ENCODE data around the gene SAXO1.
"Not testable (repeated sequence)": the region's sequence is repeated elsewhere in the genome, so short reads cannot be mapped to it uniquely, and the experiment has no call there.

SAXO1 gene

DNA sequence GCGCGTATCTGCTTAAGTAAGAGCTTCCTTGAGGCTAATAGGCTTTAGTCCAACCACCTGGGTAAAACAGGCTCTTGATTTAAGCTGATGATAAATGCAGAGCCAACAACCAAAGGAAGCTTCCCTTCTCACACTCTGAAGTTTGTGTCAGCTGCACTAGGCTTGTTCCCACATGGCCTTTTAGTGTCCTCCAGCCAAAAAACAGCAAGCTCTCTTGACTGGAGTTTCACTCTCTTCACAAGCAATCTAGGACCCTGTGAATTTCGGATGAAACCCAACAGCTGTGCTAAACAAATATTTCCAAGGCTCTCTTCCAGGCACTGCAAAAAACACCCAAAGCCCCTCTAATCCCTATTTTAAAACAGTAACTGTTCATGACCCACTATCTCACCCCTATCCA lies 63.9 kb downstream of the SAXO1 start:
- DNase-seq = no peak

DNA sequence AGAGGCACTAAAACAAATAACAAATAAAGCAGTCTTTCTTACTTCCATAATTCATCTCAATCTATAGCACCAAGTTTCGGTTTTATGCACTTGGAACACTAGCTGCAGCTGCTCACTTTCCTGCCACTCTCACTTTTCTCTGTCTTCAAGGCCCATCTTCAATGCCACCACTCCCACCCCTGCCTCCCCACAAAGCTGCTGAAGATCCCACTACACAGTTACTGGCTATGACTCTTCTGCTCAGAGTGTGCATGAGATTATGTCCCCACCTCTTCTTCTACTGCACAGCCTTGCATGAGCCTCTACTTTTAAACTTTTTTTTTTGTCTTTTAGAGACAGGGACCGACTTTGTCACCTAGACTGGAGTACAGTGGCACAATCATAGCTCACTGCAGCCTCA lies 77.4 kb downstream of the SAXO1 start:
- no peak for DNase-seq

DNA sequence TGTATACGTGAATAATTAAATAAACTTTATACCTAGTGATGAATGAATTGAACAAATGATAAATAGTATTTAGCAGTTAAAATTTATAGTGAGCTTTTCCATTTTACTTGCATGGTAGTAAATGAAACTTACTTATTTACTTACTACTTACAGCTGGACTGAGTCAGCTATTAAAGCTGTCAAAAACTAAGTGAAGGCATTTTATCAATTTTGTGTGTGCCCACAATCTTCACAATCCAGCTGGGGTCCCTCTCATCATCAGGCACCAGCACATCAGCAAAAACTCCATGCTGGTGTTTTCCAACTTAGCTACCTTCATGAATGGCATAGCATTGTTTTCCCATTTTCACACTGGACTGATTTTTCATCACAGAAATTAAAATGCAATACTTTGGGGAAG lies 81.1 kb downstream of the SAXO1 start:
- no peak for DNase-seq

DNA sequence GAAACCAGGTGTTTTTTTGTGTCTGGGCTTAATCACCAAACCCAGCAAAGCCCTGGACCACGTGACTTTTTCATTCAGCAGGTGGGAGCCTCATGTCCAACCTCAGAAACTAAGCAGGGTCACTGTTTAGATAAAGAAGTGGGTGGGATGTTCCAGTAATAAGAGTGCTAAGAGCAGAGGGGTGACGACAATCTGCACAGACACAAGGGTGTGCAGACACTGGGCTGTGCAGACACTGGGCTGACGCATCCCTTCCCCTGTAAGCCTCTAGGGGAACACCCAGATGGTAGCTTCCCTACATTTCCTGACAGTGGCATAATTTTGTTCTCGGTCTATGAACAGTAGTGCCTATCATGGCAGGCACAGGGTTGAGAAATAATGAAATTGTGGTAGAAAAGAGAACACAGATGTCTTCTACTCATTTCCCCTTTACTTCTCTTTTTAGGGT lies 85.1 kb downstream of the SAXO1 start:
- no peak for DNase-seq

DNA sequence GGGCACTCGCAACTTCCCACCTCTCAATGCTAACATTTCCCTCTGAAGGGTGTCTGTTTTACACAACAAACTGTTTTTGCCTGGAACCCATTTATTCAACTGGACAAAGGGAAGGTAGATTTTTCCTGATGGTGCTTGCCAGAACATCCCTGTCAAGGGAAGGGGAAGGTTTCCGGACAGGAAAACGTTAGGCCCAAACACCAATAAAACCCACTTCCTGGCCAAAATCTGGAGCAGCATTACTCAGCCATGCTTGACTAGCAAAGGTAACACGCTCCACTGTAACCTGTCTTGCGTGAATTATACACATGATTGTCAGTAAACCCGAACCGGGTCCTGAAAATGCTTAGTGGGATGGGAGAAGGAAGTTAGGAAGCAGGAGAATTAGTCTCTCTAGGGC lies 90.2 kb downstream of the SAXO1 start:
- no peak for DNase-seq

DNA sequence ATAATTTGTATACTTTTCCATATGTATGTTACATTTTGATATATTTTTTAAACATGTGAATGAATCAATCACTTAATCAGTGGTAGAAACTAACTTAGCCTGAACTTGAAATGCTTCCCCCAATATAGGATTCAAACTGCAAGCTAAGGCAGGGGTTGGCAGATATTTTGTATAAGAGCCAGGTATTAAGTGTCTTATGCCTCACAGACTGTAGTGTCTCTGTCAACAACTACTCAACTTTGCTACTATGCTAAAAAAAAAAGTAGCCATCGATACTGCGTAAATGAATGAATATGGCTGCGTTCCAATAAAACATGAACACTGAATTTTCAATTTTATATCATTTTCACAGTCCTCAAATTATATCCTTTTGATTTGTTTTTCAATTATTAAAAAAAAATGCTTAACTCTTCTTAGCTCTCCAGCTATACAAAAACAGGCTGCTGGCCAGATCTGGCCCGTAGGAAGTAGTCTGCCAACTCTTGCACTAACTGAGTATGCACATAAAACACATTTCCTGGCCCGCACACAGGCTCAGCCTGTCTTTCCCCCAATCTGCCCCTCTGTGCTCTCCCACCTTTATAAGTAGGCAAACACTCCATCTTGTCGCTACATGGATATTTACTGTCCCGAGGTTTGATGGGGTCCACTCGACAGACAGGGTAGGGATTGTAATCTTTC lies 91.8 kb downstream of the SAXO1 start:
- DNase-seq = no peak

DNA sequence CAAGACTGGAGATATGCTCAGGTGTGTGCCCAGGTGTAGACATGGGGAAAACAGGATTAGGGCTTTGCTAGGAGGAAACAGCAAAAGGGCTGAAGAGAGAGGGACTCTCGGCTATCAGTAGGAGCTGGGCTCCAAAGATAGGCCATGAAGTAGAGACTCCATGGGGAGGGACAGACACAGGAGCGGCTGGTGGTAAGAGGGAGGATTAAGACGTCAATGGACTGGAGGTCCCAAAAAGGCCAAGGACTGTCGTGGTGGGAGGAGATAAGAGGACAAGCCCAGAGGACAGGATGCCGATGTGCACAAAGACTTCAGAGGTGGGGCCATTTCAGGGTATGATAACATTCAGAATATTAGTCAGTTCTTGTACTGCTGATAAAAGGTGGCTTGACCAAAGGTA lies 93.1 kb downstream of the SAXO1 start:
- DNase-seq = no peak

DNA sequence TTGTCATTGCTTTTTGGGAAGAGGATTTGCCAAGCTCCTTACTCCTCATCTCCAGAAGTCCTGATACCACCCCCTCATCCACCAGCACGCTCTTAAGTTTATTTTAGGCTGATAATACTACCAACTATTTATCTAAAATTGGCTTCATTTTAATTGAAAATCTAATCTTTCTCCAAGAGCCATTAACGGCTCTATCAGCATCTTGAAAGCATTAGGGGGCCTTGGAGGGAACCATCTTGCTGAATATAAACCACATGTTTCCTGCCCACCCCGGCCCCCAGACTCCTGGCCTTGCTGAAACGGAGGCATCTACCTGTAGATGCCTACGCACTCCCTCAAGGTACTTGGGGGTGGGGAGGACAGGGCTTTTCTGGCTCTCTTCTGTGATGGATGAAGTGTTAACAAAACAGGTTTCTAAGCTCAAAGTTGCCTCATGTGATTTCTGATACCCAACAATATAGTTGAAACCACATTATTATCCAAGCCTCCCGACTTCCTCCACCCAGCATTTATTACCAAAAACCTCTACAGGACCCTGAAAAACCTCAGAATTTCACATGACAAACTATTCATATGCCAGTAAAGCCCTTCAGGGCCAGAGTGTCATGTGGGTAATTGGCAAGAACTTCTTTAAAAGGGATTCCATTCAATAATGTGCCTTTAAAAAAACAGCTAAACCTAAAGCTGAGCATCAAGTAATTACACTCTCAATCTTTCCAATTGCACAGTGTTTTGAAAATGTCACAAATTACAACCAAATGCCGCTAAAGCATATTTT lies 96.7 kb downstream of the SAXO1 start:
- DNase-seq = no peak

DNA sequence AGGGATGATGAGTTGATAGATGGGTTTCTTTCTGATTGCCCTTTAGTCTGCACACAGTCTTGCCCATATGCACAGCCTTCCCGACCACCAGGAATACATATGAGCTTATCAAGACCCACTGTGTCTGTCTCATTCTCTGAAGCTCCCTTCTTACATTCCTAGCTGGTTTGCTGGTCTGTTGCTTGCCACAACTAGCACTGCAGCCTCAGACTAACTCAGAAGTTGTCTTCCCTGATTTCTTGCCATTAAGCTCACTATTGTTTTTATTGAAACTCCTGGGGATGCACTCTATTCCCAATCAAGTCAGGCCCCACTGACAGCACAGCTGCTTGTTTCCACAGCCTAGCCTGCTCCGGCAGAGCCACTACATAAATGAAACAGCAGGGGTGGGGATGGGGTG lies 97.5 kb downstream of the SAXO1 start:
- no peak for DNase-seq

DNA sequence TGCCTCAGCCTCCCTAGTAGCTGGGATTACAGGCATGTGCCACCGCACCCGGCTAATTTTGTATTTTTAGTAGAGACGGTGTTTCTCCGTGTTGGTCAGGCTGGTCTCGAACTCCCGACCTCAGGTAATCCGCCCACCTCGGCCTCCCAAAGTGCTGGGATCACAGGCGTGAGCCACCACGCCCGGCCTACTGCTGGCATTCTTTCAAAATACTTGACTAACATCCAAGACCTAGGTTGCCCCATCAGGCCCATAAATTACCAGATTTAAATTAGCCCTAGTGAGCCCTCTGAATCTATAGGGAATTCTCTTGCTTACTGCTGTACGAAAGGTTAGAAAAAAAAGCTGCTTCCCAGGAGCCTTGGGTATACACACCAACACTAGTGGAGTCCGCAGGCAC lies 102.4 kb downstream of the SAXO1 start:
- not testable (repeated sequence) for DNase-seq

DNA sequence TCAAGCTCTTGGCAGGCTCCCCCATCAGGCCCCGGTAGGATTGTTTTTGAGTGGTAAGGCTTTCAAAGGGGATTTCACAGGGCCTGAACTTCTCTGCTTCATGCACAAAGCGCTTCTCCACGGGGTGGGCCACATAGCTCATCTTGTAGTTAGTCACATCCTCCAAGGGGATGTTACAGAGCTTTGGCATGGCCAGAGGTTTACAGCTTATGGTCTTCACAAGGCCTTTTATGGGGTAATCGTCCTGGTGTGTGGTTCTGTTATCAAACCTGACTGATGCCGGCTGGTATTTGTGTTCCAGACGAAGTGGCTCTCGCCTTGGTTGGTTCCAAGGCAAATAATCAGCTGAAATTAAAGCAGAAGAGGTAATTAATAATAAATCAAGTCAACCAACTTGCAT lies 104.3 kb downstream of the SAXO1 start:
- no peak for DNase-seq

DNA sequence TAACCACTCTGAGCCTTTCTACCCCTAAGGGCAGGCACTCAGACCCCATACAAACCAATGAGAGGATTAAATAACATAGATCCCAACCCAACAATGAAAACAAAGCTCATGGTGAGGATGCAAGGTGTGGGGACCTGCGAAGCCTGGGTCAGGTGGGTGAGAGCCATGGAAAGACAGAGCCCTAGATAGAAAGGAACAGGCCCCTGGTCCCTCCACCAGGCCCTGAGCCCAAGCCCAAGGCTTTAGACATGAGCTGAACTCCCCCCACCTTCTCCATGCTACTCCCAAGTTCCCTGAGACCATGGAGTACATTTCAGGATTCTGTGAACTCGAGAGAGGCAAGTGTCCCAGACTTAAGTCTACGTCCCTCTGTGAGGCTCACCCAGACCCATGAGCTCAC lies 106.5 kb downstream of the SAXO1 start:
- DNase-seq = no peak

DNA sequence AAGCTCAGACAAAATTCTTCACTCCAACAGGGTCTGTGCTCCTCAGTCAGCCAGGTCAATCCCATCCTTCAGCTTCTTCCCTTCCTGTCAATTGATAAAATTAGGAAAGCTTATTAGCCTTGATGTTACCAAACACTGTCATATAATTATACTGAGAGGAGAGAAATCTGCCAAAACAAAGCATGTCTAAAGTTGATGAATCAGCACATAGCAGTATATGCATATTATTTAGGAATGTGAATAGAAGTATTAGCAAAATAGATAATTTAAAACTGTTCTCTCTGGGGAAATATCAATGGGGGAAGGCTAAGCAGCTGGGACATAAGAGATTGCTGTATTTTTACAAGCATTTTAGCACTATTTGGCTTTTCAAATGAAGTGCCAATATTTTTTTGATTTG lies 107.1 kb downstream of the SAXO1 start:
- DNase-seq = no peak

DNA sequence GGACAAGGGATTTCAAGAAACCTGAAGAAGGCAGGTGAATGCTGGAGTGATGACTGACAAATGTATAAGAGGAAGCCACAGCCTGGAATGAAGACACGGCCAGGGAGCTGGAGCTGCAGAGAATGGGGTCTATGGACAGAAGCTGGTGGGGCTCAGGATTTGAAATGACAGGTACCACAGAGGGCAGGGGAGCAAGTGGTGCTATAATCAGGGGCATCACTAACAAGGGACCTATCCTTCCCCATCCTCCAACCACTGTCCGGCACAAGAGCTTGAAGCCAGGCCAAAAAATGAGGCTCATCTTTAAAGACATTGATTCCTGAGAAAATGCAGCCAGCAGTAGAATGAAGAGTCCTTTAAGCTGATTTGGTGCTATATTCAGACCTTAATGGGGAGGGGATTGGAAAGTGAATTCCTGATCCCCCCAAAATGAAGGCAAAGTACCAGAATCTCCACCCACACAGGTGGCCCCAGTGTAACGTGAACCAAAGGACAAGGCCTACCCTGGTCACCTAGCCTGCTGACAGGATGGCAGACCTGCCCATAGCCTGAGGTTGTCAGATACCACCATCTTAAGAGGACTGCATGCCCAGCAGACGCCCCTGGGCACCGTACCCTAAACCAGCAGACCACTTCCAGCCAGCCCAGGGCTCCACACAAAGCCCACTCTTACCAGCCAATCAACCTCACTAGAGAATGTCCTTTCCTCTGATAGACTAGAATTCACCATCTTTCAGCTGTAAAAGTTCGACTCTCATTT lies 109.2 kb downstream of the SAXO1 start:
- no peak for DNase-seq

DNA sequence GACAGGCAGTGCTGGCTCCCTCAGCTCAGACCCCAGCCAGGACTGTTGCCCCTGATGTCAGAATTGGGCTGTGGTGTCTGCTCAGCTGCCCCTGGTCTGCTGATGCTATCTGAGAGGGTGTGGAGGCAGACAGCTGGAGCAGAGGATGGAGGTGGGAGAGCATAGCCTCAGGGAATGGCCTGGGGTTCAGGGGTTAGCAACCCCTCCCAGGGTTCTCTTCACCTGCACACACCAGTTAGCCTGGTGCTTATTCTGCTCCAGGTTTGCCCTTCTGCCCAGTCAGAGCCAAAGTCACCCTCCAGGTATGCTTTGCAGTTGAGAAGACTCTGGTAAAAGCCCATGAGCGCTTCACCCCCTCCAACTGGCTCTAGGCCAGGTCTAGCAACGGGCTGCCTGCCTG lies 109.8 kb downstream of the SAXO1 start:
- no peak for DNase-seq

DNA sequence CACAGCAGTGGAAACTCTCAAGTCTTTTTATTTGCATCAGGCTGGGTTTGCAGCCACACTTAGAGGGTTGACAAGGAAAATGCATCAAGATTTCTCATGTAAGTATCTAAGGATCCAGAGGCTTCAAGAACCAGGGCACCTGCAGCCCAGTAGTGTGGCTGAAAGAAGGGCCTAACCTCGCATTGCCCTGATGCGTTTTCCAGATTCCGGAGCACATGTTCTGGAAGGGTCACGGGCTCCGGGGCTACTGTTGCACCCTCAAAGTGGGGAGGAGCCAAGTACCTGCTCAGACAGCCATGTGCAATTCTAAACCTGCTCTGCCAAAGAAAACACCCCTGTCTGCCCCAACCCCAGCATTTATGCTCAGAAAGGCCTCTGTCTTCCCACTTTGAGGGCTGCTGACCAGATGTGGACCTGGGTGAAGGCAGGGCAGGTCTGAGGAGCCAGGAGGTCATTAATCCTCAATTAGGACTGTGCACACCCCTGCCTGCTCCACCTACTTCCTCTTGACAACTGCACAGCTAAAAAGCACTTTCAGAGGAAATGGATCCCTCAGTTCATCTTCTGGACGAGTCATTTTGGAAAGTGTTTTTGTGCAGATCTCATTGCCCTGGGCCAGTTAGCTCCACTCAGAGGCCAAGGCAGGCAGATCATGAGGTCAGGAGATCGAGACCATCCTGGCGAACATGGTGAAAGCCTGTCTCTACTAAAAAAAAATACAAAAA lies 110.7 kb downstream of the SAXO1 start:
- DNase-seq = no peak

DNA sequence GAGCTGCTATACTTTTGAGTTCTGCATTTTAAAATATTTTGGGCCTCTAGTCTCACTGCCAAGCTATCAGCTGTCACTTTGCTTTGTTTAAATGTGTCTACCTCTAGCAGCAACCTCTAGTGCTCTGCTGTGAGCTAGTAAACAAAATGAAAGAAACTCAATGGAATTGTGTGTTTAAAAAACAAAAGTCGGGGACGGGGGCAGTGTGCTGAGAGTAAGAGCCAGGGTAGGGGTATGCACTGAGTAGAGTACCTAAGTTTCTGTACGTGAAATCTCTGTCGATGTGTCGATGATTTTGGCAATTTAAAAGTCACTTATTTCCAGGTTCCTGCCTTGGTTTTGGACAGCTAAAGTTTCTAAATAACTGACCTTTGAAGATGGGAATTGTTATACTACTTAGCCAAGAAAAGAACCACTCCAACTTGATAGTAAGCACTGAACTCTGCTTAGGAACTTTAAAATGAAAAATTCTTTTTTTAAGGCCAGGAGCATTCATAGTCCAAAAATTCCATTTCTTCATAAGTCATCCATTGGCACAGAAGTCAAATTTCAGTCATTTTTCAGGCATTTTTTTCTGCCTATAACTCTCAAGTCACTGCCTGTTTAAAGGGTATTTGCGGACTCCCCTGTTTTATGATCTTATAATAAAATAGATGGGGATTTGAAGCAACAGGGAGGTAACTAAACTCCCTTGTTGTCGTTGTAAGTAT lies 111.5 kb downstream of the SAXO1 start:
- no peak for DNase-seq

DNA sequence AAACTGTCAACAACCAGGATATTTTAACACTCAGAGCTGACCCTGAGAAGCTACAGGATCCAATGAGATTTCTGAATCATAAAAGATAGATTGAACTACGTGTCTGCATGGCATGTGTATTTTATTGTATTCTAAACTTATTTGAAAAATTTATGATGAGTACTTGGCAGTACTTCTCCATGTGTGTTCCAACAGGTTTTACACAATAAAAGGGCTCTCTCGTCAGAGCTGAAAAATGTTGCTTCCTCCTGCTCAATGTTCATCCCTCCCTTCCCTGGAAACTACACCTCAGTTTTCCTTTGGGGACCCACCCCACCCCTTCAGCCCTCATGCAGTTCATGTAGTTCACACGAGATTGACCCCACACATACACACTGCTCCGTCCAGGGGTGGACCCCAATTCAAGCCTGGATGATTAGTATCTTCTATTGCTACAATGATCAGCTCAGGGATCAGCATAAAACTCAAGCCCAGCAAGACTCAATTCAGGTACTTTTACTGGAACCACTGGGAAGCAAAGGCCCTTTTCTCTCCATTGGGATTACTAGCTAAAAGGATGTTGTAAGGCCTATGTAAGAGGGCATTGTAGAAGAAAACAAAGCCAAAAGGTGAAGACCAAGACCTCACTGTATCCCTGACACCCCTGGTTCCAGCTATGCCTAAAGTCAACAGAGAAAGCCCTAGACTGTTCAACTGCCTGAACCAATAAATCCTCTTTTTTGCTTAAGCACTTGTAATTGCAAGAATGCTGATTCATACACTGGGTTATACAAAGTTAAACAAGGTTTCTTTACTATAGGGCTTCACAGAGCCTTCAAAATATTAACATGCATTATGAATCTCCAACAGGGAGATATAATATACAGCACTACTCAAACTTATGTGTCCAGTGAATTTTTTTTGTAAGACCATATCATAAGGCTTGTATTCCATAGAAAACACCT lies 112.6 kb downstream of the SAXO1 start:
- no peak for DNase-seq

DNA sequence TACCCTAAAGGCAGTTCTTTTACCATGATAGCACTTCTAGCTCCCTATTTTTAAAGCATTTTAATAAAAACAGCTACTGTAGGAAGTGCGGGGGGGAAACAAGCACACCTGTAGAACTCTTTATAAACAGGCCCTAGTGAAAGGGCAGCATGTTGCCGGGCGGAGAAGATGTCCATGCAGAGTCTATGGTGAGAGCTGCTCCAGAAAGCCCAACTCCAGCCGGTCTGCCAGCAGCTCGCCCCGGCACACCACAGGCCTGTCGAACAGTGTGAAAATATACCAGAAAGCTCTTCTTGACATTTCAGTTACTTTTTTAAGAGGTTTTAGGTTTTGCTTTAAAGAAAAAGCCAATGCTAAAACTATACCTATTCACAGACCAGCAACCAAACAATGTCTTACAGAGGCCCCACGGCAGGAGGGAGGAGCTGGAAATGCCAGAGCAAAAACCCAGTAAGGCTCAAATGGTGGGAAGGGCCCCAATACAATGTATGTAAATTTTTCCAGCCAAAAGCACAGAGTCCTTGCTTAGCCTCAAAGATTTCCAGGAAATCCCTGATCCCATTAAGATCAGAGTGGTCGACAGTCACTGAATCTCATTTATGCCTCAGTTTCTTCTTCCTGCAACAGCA lies 121.2 kb downstream of the SAXO1 start:
- DNase-seq = no peak

DNA sequence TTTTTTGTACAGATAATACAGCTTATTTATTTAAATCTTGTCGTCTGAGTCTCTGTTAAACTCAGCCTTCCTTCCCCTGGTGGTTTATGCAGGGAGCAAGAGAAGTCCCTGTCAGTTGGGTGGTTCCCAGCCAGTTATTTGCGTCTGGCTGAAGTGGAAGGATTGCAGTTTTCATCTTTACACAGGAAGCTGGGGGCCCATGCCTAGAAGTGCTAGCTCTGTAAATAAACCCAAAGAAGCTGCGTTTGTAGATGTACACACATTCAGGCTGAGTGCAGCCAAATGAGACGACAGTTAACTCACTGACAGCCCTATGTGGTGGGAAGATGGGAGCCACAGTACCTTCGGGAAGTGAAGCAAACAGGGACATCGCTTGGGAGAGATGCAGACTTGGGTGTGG lies 122.1 kb downstream of the SAXO1 start:
- DNase-seq = no peak

DNA sequence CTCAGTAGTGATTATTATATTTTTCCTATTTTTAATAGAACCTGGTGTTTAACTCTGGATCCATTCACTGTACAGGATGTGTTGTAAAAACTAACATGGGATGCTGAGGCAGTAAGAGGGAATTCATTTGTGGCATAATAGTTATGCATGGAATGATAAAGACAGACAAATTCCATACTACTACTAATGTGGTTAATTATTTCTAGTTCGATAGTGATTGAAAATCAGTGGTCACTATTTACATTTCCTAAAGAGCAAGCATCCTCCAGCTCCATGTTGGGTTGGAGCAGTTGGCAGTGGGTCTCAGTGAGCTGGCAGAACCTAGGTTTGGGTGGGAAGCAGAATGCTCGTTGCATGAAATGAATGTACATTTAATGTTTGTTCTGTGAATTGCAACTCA lies 122.6 kb downstream of the SAXO1 start:
- no peak for DNase-seq
